HG03439 (cell line): ENCODE data around the gene CFAP47.
"Not testable (repeated sequence)": the region's sequence is repeated elsewhere in the genome, so short reads cannot be mapped to it uniquely, and the experiment has no call there.

ENCODE experiments used
- ATAC-seq: cut with Tn5 transposase; IDR thresholded peaks from one replicate; pipeline ENCODE4 v1.9.1; 2021; ENCODE audit warnings: mild to moderate bottlenecking, moderate library complexity; ENCODE audit not compliant: unreplicated experiment

Gene CFAP47

DNA sequence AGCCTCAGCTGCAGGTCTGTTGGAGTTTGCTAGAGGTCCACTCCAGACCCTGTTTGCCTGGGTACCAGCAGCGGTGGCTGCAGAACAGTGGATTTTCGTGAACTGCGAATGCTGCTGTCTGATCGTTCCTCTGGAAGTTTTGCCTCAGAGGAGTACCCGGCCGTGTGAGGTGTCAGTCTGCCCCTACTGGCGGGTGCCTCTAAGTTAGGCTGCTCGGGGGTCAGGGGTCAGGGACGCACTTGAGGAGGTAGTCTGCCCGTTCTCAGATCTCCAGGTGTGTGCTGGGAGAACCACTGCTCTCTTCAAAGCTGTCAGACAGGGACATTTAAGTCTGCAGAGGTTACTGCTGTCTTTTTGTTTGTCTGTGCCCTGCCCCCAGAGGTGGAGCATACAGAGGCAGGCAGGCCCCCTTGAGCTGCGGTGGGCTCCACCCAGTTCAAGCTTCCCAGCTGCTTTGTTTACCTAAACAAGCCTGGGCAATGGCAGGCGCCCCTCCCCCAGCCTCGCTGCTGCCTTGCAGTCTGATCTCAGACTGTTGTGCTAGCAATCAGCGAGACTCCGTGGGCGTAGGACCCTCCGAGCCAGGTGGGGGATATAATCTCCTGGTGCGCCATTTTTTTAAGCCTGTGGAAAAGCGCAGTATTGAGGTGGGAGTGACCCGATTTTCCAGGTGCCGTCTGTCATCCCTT lies 315.4 kb downstream of the CFAP47 start:
- not testable (repeated sequence) for ATAC-seq

DNA sequence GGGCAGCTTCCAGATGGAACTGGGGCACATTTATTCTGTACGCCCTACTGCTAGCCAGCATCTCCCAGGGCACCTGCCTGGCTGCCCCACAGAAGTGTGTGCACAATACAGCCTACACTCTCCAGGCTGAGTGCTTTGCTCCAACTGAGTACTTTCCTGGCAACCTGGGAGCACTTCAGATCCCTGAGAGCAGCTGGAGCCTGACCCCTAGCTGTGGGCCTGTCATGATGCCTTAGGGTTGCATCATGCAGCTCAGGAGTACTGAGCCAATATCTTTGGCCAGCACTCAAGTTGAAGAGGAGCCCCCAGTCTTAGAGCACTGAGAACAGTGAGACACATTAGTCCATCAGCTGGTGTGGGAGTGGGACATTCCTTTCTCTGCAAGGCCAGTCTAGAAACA lies 321.9 kb downstream of the CFAP47 start:
- ATAC-seq, result no peak

DNA sequence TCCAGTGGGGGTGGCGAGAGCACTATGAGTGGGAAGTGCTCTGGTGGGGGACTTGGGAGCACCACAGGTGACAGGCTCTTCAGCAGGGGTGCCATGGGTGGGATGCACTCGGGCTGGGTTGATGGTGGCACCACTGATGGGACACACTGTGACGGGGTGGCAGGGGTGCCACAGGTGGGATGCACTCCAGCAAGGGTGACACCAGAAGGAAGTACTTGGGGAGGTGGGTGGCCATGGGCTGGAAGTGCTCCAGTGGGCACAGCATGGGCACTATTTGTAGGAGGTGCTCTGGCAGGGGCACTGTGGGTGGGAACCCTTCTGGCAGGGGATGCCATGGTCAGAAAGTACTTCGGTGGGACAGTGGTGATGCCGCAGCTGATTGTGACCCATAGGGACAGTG lies 346.6 kb downstream of the CFAP47 start:
- ATAC-seq, result no peak

DNA sequence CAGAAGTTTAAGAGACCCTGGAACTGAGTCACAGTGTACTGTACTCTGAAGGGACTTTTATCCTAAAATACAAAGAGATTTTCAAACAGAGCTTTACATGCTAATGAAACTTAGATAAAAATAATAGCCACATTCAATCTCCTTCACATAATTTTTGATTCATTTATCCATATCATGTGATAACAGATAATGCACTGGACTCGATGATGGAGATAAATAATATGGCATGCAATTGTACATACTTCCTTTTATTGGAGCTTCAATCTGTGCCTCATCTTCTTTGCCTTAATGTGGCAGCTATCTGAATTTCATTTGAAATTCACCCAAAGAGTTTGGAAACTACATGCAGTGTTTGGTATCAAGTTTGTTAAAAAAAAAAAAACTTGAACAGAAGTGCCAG lies 390.6 kb downstream of the CFAP47 start:
- ATAC-seq, result no peak

DNA sequence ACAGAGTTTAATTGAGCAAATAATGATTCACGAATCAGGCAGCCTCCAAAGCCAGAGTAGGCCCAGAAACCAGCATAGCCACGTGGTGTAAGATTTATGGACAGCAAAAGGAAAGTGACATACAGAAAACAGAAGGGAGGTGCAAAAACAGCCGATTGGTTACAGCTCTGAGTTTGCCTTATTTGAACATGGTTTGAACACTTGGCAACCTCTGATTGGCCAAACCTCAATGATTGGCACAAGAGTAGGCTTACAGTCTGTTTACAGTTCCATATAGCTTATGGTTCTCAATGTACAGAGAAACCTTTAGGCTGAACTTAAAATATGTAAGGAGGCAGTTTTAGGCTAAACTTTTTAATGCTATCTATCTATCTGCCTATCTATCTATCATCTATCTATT lies 394.8 kb downstream of the CFAP47 start:
- no peak for ATAC-seq

DNA sequence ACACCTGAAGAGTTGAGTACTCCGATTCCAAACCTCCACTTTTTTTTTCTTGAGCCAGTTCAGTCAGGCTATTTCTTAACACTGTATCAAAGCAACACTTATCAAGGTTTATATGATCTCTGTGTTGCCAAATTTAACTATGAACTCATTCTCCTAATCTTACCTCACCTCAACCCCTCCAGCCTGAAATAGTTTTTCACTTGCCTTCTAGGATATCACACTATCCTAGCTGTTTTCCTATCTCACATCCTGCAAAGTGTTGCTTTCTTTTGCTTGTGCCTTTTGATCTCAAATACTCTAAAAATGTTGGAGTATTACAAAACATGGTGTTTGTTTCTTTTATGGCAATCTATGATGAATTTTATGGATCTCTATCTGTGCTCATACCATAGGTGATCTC lies 415.0 kb downstream of the CFAP47 start:
- ATAC-seq, result no peak

DNA sequence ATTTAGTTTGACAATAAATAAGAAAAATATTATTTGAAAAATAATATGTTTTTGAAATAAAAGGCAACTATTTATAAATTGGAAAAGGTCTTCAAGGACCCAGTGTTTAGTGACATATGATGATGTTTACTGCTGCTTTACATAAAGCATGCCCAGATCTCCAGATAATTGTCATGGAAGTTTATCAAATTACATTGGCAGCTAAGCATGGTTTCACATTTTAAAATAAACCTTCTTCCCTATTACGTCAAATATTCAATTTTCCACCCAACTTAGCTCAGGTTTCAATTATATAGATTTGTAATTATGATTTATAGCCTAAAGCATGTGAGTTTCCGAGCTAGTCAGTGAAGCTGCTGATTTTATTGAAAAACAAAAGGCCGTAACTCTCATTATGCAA lies 417.2 kb downstream of the CFAP47 start:
- ATAC-seq, result no peak

DNA sequence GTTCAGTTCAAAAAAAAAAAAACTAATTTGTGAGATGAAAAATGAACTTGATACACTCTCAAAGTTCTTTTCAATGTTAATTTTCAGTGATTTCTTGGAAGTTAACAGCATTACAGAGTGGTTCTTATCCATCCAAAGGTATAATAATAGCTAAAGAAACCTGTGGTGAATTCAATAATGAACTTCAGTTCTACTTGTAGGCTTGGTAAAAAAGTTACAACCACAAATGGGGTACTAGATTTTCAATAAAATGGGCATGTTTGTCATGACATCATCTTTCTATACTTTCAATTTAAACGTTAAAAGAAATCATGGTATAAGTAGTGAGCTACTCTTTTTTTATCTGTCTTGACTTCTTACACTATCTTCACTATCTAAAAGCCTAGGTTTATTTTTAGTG lies 424.8 kb downstream of the CFAP47 start:
- no peak for ATAC-seq

DNA sequence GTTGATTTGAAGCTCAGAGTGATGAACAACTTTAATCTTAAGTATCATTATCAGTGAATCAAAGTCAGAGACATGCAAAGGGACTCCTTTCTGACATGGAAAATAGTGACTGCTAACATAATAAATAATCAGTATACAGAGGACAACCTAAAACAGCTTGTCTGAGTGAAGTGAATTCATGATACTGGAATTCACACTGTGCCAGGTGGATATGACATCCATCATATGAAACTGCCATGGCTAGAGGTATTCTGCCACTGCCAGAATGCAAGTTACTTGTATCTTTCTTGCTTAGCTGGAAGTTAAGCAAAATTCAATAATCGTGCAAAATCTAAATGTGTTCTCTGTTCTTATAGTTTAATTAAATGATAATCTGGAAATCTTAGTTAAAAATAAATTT lies 429.0 kb downstream of the CFAP47 start:
- no peak for ATAC-seq

DNA sequence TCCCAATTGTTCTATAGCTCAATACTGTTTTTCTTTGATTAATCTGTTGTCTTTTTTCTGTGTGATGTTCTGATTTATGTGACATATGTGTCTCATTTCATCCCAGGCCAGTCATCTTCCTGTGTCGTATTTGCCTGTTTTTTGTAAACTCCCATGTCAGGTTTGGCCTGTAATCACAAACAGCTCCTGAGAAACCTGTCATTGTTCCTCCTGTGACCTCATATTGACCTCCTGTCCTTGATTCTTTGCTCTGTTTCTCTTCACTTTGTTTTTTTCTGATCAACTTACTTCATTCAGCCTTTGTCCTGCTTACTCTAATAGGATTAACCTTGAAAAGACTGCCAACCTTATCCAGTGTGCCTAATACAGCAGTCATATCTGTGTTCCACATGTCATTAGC lies 438.3 kb downstream of the CFAP47 start:
- ATAC-seq, result no peak

DNA sequence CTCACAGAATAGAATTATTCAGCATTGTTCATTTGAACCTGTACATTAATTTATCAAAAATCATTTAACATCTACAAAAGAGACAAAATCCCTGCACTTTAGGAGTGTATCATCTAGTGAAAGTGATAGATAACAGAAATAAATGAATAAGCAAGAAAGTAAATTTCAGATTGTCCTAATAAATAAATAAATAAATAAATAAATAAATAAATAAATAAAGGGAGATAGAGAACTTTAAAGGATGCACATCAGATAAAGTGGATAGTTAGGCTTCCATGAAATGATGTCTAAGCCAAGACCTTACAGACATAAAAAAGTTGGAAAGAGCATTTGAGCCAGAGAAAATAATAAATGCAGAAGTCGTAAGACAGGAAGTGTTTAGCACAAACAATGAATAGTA lies 444.7 kb downstream of the CFAP47 start:
- ATAC-seq, result no peak

DNA sequence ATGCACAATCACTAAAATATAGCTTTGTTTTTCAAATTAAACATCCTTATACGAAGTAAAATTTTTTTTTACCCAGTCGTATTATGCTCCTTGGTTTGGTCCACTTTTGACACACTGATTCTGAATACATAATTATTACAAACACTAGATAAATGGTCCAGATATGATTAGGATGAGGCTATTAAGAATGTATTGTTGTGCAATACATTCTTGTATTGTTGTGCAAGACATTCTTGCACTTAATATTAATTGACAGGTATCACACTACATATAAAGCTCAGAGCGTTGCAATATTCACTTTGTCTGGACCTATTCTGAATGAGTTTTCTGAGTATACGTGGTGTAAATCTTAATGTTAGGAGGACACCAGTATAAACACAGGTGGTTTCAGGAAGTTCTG lies 464.0 kb downstream of the CFAP47 start:
- ATAC-seq, result no peak

DNA sequence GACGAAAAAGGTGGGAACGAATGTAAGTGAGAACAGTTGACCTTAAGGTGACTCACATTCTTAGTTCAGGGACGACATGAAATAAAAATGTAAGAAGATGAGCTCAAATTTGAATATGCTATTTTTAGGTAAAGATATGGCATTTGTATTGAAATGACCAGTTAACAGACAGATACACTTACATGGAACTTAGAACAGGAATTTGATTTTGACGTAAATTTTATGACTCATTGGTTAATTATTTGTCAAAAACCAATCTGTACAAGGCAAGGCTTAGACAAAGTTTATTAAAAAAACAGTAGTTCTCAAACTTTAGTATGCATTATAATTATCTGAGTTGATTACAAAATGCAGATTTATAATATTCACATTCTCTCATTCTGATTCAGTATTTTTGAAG lies 469.4 kb downstream of the CFAP47 start:
- ATAC-seq, result no peak

DNA sequence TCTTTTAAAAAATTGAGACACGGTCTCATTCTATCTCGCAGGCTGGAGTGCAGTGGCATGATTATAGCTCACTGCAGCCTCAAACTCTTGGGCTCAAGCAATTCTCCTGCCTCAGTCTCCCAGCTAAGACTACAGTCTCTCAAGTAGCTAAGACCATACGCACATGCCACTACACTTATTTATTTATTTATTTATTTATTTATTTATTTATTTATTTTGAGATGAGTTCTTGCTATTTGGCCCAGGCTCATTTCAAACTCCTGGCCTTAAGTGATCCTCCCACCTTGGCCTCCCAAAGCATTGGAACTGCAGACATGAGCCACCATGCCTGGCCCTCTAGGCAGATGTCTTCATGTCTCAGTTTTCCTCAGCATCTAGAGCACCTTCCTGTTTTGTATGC lies 482.2 kb downstream of the CFAP47 start:
- ATAC-seq, result no peak

DNA sequence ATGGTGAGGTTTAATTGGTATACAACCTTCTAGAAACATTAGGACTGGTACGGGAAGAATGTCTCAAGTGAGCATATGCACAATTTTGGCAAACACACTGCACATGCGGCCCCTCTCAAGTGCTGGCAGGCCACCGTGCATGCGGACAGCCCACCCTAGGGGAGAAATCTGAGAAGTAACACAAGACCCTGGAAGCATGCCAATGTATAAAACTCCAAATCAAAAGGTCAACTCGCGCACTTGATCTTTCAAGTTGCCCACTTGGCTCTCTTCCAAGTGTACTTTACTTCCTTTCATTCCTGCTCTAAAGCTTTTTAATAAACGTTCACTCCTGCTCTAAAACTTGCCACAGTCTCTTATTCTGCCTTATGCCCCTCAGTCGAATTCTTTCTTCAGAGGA lies 488.3 kb downstream of the CFAP47 start:
- ATAC-seq, result no peak

DNA sequence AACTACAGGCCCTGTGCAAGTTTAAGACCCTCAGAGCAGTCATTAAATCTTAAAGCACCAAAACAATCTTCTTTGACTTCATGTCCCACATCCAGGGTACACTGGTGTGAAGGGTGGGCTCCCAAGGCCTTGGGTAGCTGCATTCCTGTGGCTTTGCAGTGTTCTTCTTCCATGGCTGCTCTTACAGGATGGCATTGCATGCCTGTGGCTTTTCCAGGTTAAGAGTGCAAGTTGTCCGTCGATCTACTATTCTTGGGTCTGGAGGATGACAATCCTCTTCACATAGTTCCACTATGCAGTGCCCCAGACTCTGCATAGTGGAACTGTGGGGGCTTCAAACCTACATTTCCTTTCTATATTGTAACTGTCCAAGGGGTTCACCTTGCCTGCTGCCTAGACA lies 494.5 kb downstream of the CFAP47 start:
- no peak for ATAC-seq

DNA sequence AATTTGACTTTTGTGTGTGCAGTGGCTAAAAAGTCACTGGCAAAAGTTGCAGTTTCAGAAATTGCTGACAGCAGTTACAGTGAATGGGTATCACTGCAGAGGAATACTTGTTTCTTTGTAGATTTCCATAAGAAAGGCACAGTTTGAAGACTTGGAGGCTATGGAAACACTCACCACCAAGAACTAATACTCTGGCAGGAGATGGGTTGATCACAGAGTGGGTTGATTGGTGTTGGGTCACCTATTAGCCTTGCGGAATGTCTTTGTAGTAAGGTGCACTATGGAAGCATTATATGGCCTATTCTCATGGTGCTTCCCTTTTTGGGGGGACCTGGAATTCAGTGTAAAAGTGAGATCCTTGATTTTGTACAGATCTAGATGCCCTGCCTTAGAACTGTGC lies 502.8 kb downstream of the CFAP47 start:
- no peak for ATAC-seq

DNA sequence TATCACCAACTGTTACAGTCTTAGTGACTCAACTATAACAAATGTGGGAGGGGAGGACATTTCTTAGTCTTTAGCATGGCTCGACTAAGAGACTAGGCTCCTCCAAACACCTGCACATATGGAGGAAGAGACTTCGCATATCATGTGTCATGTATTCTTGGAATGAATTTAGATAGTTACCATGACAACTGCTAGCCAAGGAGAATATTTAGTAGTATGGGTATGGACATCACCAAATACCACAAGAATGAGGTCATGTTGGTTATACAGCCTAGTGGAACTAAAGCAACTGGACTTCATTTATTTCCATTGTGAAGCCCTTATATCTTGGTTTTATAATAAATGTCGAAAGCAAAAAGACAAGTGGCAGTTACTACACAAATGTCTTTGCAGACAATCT lies 512.3 kb downstream of the CFAP47 start:
- no peak for ATAC-seq

DNA sequence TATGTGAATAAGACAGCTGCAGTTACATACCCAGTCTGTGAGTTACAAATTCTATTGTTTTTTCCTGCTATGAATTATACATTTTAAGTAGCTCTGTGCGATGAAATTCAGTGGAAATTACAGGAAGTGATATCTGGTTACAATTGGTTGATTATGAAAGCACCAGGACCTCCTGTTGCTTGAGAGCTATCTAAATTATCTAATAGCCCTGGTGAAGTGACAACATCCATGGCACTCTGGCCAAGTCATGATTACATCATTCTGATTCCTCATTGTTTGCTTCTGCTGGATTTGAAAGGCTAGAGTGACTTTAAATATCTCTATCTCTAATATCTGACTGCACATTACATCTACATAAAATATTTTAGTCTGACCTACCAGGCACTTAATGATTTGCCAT lies 515.0 kb downstream of the CFAP47 start:
- ATAC-seq, result no peak
